ENCODE measurements around the gene GAB2. TPM values are rescaled to one million over a fixed set of nuclear protein-coding genes. Genes with fewer than 3 reads are reported as not detected.

GAB2 gene
- total and polyA plus RNA-seq, 10 of the 15 experiments (the other 5 are each of a cell fraction or from before 2014, with no cell fraction given) = 0.69 to 12.6 (median 3.8) TPM

DNA sequence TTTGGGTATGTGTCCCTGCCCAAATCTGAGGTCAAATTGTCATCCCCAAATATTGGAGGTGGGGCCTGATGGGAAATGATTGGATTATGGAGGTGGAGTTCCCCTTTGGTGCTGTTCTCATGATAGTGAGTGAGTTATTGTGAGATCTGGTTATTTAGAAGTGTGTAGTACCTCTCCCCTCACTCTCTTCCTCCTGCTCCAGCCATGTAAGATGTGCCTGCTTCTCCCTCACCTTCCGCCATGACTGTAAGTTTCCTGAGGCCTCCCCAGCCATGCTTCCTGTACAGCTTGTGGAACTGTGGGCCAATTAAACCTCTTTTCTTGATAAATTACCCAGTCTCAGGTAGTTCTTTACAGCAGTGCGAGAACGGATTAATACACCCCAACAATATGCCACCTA, 9.0 kb downstream of the GAB2 start:
- in situ Hi-C loops (cut with MboI) = no loop called here
- WGBS (ENCODE audit: insufficient coverage, insufficient replicate concordance, low lambda C conversion rate, missing lambda C conversion rate) = 94% methylated on average over 3 of the region's 3 CpGs
- FAIRE-seq (no peak), DNase-seq (ENCODE audit: low read depth, low spot score) (no peak), ATAC-seq (no peak)
- H3K9ac ChIP-seq (ENCODE audit: control insufficient read depth, insufficient read depth, low read length) = no peak overlapping the region
- intact Hi-C loops (cut with micrococcal nuclease; ENCODE audit: unreplicated experiment) = no loop called here
- ChIA-PET CTCF (no interaction called here), SMC1A (ENCODE audit: uncharacterized antibody, unreplicated experiment) (no interaction called here), RAD21 (ENCODE audit: unreplicated experiment) (no interaction called here), POLR2A (no interaction called here)
- H3K79me2 ChIP-seq (ENCODE audit: control insufficient read depth, insufficient read depth, low read length) = no peaks in the 10 kb centered on the region
- no TSS peak for BruUV-seq (replicated peaks)
- peaks cover 2% of the 10 kb centered on the region; the same call in 2 of the 3 replicates for H3K9me3 ChIP-seq (replicated peaks; ENCODE audit: control insufficient read depth, insufficient read depth, low read length)
- no peak overlapping the region for H2AFZ ChIP-seq (ENCODE audit: control insufficient read depth, low read depth, low read length)
- no peaks in the 10 kb centered on the region for H3K36me3 ChIP-seq (ENCODE audit: control insufficient read depth in 2 of 2, insufficient read depth in 2 of 2, low read length in 1 of 2)
- H4K20me1 ChIP-seq (ENCODE audit: control insufficient read depth, insufficient read depth) = no peaks in the 10 kb centered on the region
- H3K27ac ChIP-seq (ENCODE audit: control insufficient read depth, insufficient read depth) = no peak overlapping the region
- H3K4me2 ChIP-seq (ENCODE audit: control insufficient read depth, insufficient read depth) = no peak overlapping the region
- no peaks in the 10 kb centered on the region for H3K4me1 ChIP-seq (ENCODE audit: control insufficient read depth, insufficient read depth, low read length)
- H3K27me3 ChIP-seq (replicated peaks in 1 of 2; ENCODE audit: control insufficient read depth in 2 of 2, insufficient read depth in 2 of 2, low read length in 1 of 2) = no peaks in the 10 kb centered on the region
- no peak overlapping the region for H3K4me3 ChIP-seq
- TF ChIP-seq, protein P1, sequence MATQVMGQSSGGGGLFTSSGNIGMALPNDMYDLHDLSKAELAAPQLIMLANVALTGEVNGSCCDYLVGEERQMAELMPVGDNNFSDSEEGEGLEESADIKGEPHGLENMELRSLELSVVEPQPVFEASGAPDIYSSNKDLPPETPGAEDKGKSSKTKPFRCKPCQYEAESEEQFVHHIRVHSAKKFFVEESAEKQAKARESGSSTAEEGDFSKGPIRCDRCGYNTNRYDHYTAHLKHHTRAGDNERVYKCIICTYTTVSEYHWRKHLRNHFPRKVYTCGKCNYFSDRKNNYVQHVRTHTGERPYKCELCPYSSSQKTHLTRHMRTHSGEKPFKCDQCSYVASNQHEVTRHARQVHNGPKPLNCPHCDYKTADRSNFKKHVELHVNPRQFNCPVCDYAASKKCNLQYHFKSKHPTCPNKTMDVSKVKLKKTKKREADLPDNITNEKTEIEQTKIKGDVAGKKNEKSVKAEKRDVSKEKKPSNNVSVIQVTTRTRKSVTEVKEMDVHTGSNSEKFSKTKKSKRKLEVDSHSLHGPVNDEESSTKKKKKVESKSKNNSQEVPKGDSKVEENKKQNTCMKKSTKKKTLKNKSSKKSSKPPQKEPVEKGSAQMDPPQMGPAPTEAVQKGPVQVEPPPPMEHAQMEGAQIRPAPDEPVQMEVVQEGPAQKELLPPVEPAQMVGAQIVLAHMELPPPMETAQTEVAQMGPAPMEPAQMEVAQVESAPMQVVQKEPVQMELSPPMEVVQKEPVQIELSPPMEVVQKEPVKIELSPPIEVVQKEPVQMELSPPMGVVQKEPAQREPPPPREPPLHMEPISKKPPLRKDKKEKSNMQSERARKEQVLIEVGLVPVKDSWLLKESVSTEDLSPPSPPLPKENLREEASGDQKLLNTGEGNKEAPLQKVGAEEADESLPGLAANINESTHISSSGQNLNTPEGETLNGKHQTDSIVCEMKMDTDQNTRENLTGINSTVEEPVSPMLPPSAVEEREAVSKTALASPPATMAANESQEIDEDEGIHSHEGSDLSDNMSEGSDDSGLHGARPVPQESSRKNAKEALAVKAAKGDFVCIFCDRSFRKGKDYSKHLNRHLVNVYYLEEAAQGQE (IDR thresholded peaks at IDR 0.05; ENCODE audit: low read depth, low read length) = no peak
- TF ChIP-seq, protein P2, sequence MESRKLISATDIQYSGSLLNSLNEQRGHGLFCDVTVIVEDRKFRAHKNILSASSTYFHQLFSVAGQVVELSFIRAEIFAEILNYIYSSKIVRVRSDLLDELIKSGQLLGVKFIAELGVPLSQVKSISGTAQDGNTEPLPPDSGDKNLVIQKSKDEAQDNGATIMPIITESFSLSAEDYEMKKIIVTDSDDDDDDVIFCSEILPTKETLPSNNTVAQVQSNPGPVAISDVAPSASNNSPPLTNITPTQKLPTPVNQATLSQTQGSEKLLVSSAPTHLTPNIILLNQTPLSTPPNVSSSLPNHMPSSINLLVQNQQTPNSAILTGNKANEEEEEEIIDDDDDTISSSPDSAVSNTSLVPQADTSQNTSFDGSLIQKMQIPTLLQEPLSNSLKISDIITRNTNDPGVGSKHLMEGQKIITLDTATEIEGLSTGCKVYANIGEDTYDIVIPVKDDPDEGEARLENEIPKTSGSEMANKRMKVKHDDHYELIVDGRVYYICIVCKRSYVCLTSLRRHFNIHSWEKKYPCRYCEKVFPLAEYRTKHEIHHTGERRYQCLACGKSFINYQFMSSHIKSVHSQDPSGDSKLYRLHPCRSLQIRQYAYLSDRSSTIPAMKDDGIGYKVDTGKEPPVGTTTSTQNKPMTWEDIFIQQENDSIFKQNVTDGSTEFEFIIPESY (IDR thresholded peaks at IDR 0.05) = no peak
- TF ChIP-seq EGR1 (IDR thresholded peaks at IDR 0.05; ENCODE audit: borderline replicate concordance in 1 of 2, low read depth in 2 of 2, low read length in 2 of 2) (no peak), TAF1 (IDR thresholded peaks at IDR 0.05; ENCODE audit: borderline replicate concordance, low read depth, low read length) (no peak), PAX5 (IDR thresholded peaks at IDR 0.05; ENCODE audit: borderline replicate concordance, low read depth, low read length) (no peak), TBL1XR1 (IDR thresholded peaks at IDR 0.05; ENCODE audit: low read depth, low read length) (no peak), ZNF622 (IDR thresholded peaks at IDR 0.05) (no peak), CEBPB (IDR thresholded peaks at IDR 0.05; ENCODE audit: borderline replicate concordance in 1 of 2, low read depth in 2 of 2, low read length in 2 of 2) (no peak), SRF (IDR thresholded peaks at IDR 0.05; ENCODE audit: low read depth in 2 of 2, low read length in 2 of 2) (no peak), SMAD1 (IDR thresholded peaks at IDR 0.05; ENCODE audit: low read depth, partially characterized antibody) (no peak)
- TF ChIP-seq, protein P3, sequence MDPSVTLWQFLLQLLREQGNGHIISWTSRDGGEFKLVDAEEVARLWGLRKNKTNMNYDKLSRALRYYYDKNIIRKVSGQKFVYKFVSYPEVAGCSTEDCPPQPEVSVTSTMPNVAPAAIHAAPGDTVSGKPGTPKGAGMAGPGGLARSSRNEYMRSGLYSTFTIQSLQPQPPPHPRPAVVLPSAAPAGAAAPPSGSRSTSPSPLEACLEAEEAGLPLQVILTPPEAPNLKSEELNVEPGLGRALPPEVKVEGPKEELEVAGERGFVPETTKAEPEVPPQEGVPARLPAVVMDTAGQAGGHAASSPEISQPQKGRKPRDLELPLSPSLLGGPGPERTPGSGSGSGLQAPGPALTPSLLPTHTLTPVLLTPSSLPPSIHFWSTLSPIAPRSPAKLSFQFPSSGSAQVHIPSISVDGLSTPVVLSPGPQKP (IDR thresholded peaks at IDR 0.05; ENCODE audit: low read depth, low read length) = no peak
- TF ChIP-seq, protein P4, sequence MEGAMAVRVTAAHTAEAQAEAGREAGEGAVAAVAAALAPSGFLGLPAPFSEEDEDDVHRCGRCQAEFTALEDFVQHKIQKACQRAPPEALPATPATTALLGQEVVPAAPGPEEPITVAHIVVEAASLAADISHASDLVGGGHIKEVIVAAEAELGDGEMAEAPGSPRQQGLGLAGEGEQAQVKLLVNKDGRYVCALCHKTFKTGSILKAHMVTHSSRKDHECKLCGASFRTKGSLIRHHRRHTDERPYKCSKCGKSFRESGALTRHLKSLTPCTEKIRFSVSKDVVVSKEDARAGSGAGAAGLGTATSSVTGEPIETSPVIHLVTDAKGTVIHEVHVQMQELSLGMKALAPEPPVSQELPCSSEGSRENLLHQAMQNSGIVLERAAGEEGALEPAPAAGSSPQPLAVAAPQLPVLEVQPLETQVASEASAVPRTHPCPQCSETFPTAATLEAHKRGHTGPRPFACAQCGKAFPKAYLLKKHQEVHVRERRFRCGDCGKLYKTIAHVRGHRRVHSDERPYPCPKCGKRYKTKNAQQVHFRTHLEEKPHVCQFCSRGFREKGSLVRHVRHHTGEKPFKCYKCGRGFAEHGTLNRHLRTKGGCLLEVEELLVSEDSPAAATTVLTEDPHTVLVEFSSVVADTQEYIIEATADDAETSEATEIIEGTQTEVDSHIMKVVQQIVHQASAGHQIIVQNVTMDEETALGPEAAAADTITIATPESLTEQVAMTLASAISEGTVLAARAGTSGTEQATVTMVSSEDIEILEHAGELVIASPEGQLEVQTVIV (IDR thresholded peaks at IDR 0.05; ENCODE audit: borderline replicate concordance, partially characterized antibody) = no peak
